T47D (cell line): ENCODE measurements around the gene CENPF.
"Not testable (repeated sequence)": the region's sequence is repeated elsewhere in the genome, so short reads cannot be mapped to it uniquely, and the experiment has no call there.

Source experiments
- DNase-seq, 2 experiments: peaks; one replicate each; pipeline versions ENCODE4 v3.0.0 to v3.0.0-alpha.2; 2011 to 2012; ENCODE audit warnings: low read depth in 1 of 2, low spot score in 1 of 2
- JUND ChIP-seq: IDR thresholded peaks from 2 replicates; pipeline ENCODE4 v1.6.1; 2012; ENCODE audit warnings: low read depth
- in situ Hi-C: cut with HindIII; loops from 2 replicates; pipeline ENCODE4 v1.10.0; 2016; ENCODE audit warnings: low sequenced_read_pairs, low pct_unique_long_range_greater_than_20kb

CENPF gene

GRCh38 chr1:214609692-214610091 lies 6.7 kb downstream of the CENPF start:
- TF ChIP-seq JUND = no peak
- in situ Hi-C loops = no loop called here
- no peak for DNase-seq

GRCh38 chr1:214610136-214610535 lies 7.1 kb downstream of the CENPF start:
- DNase-seq, in situ Hi-C loops: not testable (repeated sequence)

- no peak for TF ChIP-seq JUND
- DNase-seq = no peak
Observed at GRCh38 chr1:214615109-214615508, 12.1 kb downstream of the CENPF start.

GRCh38 chr1:214615871-214616270 lies 12.9 kb downstream of the CENPF start:
- in situ Hi-C loops = no loop called here
- TF ChIP-seq JUND = no peak
- no peak for DNase-seq

More at GRCh38 chr1:214615109-214615508, 12.1 kb downstream of the CENPF start:
- in situ Hi-C loops = no loop called here

- no peak for TF ChIP-seq JUND
- DNase-seq = no peak
- in situ Hi-C loops = no loop called here
Observed at GRCh38 chr1:214617246-214617645, 14.3 kb downstream of the CENPF start.

GRCh38 chr1:214617843-214618242 lies 14.8 kb downstream of the CENPF start:
- in situ Hi-C loops = no loop called here
- no peak for TF ChIP-seq JUND

GRCh38 chr1:214621236-214621635 lies 18.2 kb downstream of the CENPF start:
- in situ Hi-C loops = no loop called here
- DNase-seq = no peak
- TF ChIP-seq JUND = no peak

More at GRCh38 chr1:214617843-214618242, 14.8 kb downstream of the CENPF start:
- DNase-seq = no peak

- in situ Hi-C loops = no loop called here
- no peak for DNase-seq
- no peak for TF ChIP-seq JUND
Observed at GRCh38 chr1:214623430-214623829, 20.4 kb downstream of the CENPF start.

GRCh38 chr1:214632091-214632490 lies 29.1 kb downstream of the CENPF start:
- TF ChIP-seq JUND = no peak

GRCh38 chr1:214633686-214634085 lies 30.7 kb downstream of the CENPF start:
- TF ChIP-seq JUND = no peak
- in situ Hi-C loops = no loop called here
- DNase-seq = peak in 1 of 2 experiments; percentile 84

More at GRCh38 chr1:214632091-214632490, 29.1 kb downstream of the CENPF start:
- DNase-seq = no peak
- in situ Hi-C loops = no loop called here

GRCh38 chr1:214634267-214634666 lies 31.3 kb downstream of the CENPF start:
- in situ Hi-C loops = no loop called here

GRCh38 chr1:214635086-214635485 lies 32.1 kb downstream of the CENPF start:
- in situ Hi-C loops = no loop called here
- DNase-seq = peak in 1 of 2 experiments; percentile 54
- no peak for TF ChIP-seq JUND

More at GRCh38 chr1:214634267-214634666, 31.3 kb downstream of the CENPF start:
- DNase-seq = no peak
- TF ChIP-seq JUND = no peak

- no peak for TF ChIP-seq JUND
- in situ Hi-C loops = no loop called here
- DNase-seq = peak in 1 of 2 experiments; percentile 27
Observed at GRCh38 chr1:214635506-214635905, 32.5 kb downstream of the CENPF start.

- no peak for TF ChIP-seq JUND
- DNase-seq = peak in 1 of 2 experiments; percentile 29
- in situ Hi-C loops = no loop called here
Observed at GRCh38 chr1:214636436-214636835, 33.4 kb downstream of the CENPF start.

GRCh38 chr1:214637125-214637524 lies 34.1 kb downstream of the CENPF start:
- DNase-seq = peak in 1 of 2 experiments; percentile 98
- TF ChIP-seq JUND = peak; percentile 100
- in situ Hi-C loops = no loop called here
